Measurements from ENCODE around the gene TARBP2.

The TARBP2 gene

GRCh38 chr12:53500776-53501614 is at the start of gene TARBP2:
Gene TARBP2 (plus strand): TSS chr12:53501283. CDS start chr12:53501409, 126 bp downstream.
- peak; percentile 98 for DNase-seq

GRCh38 chr12:53451661-53452158 is 49.4 kb upstream of the TARBP2 start, which contains the start of gene PCBP2:
Gene PCBP2 (plus strand): TSS chr12:53452102. CDS start chr12:53454801, 2,699 bp downstream.
- peak; percentile 99 for DNase-seq

- peak; percentile 71 for DNase-seq
Measured at GRCh38 chr12:53452159-53453077, 48.7 kb upstream of the TARBP2 start.

- DNase-seq: no peak
Measured at GRCh38 chr12:53453953-53454640, 47.0 kb upstream of the TARBP2 start.

- DNase-seq: no peak
Measured at GRCh38 chr12:53454707-53455106, 46.4 kb upstream of the TARBP2 start.

GRCh38 chr12:53456654-53457366 is 44.3 kb upstream of the TARBP2 start:
- no peak for DNase-seq

- DNase-seq: no peak
Measured at GRCh38 chr12:53459097-53459496, 42.0 kb upstream of the TARBP2 start.

GRCh38 chr12:53461059-53461458 is 40.0 kb upstream of the TARBP2 start:
- DNase-seq: no peak

- no peak for DNase-seq
Measured at GRCh38 chr12:53461591-53461990, 39.5 kb upstream of the TARBP2 start.

GRCh38 chr12:53462935-53463334 is 38.1 kb upstream of the TARBP2 start:
- no peak for DNase-seq

- no peak for DNase-seq
Measured at GRCh38 chr12:53463802-53464560, 37.1 kb upstream of the TARBP2 start.

- DNase-seq: no peak
Measured at GRCh38 chr12:53464685-53465418, 36.2 kb upstream of the TARBP2 start.

- DNase-seq: no peak
Measured at GRCh38 chr12:53465679-53466078, 35.4 kb upstream of the TARBP2 start.

- DNase-seq: no peak
Measured at GRCh38 chr12:53466640-53467039, 34.4 kb upstream of the TARBP2 start.

GRCh38 chr12:53467082-53467481 is 34.0 kb upstream of the TARBP2 start:
- no peak for DNase-seq

GRCh38 chr12:53467880-53468279 is 33.2 kb upstream of the TARBP2 start:
- DNase-seq: no peak

- no peak for DNase-seq
Measured at GRCh38 chr12:53468282-53468681, 32.8 kb upstream of the TARBP2 start.

- no peak for DNase-seq
Measured at GRCh38 chr12:53472056-53472582, 29.0 kb upstream of the TARBP2 start.

- no peak for DNase-seq
Measured at GRCh38 chr12:53474077-53474476, 27.0 kb upstream of the TARBP2 start.

GRCh38 chr12:53474819-53475218 is 26.3 kb upstream of the TARBP2 start:
- DNase-seq: no peak

All from CD4-positive, alpha-beta T cell treated with Interferon gamma for 1 hour (primary cell).